DOHH2 (cell line): ENCODE results near the gene TEKT3.

Source experiments
- EZH2phosphoT487 ChIP-seq: fragments of 200-600 bp; sonication (generic); IDR thresholded peaks from 2 replicates; pipeline ENCODE4 v1.6.1; 2017; ENCODE audit warnings: borderline replicate concordance, mild to moderate bottlenecking, antibody characterized with exemption, low read length, moderate library complexity, mixed read lengths
- TF ChIP-seq, protein P1 (sequence below): fragments of 200-600 bp; sonication (generic); IDR thresholded peaks from one replicate; pipeline ENCODE4 v1.5.1; 2014; ENCODE audit warnings: antibody characterized with exemption, mild to moderate bottlenecking, low read depth, low read length; ENCODE audit not compliant: poor library complexity, severe bottlenecking

DNA sequence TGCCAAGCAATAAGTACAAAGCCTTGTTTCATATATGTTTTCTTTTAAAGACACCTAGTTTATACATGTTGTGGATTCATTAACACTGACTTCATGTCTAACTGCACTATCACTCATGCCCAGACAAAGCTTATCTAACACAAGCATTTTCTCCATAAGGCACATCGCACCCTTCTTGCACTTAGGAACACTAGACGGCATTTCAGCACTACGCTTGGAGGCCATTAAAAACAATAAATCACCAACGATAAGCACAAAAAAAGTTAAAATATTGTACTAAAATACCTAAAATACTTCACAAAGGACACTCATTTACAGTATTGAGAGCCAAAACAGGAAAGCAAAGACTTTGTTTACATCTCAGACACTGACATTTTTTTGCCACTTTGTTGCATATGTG lies 39.0 kb upstream of the TEKT3 start:
- TF ChIP-seq, protein P1, sequence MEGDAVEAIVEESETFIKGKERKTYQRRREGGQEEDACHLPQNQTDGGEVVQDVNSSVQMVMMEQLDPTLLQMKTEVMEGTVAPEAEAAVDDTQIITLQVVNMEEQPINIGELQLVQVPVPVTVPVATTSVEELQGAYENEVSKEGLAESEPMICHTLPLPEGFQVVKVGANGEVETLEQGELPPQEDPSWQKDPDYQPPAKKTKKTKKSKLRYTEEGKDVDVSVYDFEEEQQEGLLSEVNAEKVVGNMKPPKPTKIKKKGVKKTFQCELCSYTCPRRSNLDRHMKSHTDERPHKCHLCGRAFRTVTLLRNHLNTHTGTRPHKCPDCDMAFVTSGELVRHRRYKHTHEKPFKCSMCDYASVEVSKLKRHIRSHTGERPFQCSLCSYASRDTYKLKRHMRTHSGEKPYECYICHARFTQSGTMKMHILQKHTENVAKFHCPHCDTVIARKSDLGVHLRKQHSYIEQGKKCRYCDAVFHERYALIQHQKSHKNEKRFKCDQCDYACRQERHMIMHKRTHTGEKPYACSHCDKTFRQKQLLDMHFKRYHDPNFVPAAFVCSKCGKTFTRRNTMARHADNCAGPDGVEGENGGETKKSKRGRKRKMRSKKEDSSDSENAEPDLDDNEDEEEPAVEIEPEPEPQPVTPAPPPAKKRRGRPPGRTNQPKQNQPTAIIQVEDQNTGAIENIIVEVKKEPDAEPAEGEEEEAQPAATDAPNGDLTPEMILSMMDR, result no peak
- no peak for TF ChIP-seq EZH2phosphoT487
